H1 (cell line): ENCODE data around the gene APMAP. TPM values are rescaled to one million over a fixed set of nuclear protein-coding genes. Genes with fewer than 3 reads are reported as not detected.

Experiments
- CTCF ChIA-PET: fragments of 300-600 bp; sonication (Branson Sonifier 250); formaldehyde crosslinking; loops from one replicate; lab custom pipeline; 2021; ENCODE audit not compliant: partially characterized antibody; lab: Charles Lee
- POLR2A ChIA-PET: fragments of 300-600 bp; sonication (Branson Sonifier 250); formaldehyde crosslinking; loops from one replicate; lab custom pipeline; 2021; ENCODE audit warnings: inconsistent platforms; ENCODE audit not compliant: partially characterized antibody; lab: Charles Lee
- DNase-seq, 2 experiments: peaks; one replicate each; pipeline versions ENCODE4 v3.0.0 to v3.0.0-alpha.2; 2010 to 2022; ENCODE audit warnings: low spot score in 2 of 2, low read depth in 1 of 2, mixed read lengths in 1 of 2
- FAIRE-seq: peaks from 2 replicates; lab custom pipeline; 2011; peaks lifted over from hg19 to GRCh38; lab: Jason Lieb, UNC
- H2AFZ ChIP-seq: 2 replicates; pipeline ENCODE4 v1.8.1; 2012; ENCODE audit warnings: low read length, inconsistent platforms
- H2AK5ac ChIP-seq: 2 replicates; pipeline ENCODE4 v1.6.1; 2013; ENCODE audit warnings: low read depth, low read length
- H2BK120ac ChIP-seq: replicated peaks from 2 replicates; pipeline ENCODE3; 2013; ENCODE audit warnings: low read depth, low read length, inconsistent platforms
- H2BK12ac ChIP-seq: 2 replicates; pipeline ENCODE4 v1.6.1; 2013; ENCODE audit warnings: low read depth, low read length
- H2BK15ac ChIP-seq: 2 replicates; pipeline ENCODE4 v1.6.1; 2013; ENCODE audit warnings: low read length
- H2BK20ac ChIP-seq: 2 replicates; pipeline ENCODE4 v1.6.1; 2013; ENCODE audit warnings: low read length
- H2BK5ac ChIP-seq: 2 replicates; pipeline ENCODE4 v1.6.1; 2013; ENCODE audit warnings: low read depth, low read length
- H3K14ac ChIP-seq: 2 replicates; pipeline ENCODE4 v1.6.1; 2013; ENCODE audit warnings: inconsistent platforms; ENCODE audit not compliant: insufficient read length
- H3K18ac ChIP-seq: 2 replicates; pipeline ENCODE4 v1.6.1; 2013; ENCODE audit warnings: low read length; ENCODE audit errors: extremely low read depth
- H3K23ac ChIP-seq: 2 replicates; pipeline ENCODE4 v1.6.1; 2013; ENCODE audit warnings: inconsistent platforms; ENCODE audit not compliant: insufficient read length
- H3K23me2 ChIP-seq: 2 replicates; pipeline ENCODE4 v1.6.1; 2013; ENCODE audit warnings: low read depth, low read length
- H3K27ac ChIP-seq: 2 replicates; pipeline ENCODE4 v1.6.1; 2011; ENCODE audit warnings: low read depth, low read length, inconsistent platforms
- H3K27me3 ChIP-seq, 4 experiments: replicated peaks in 1 of 4; 1 replicate in 1 of 4; 2 replicates in 3 of 4; pipeline versions ENCODE4 v1.6.1 to v1.8.1; 2011 to 2013; ENCODE audit warnings: low read length in 3 of 4, mild to moderate bottlenecking in 3 of 4, inconsistent platforms in 2 of 4, mixed read lengths in 2 of 4, moderate library complexity in 1 of 4; ENCODE audit not compliant: control insufficient read depth in 3 of 4, insufficient read depth in 3 of 4; ENCODE audit errors: extremely low read depth in 1 of 4
- H3K36me3 ChIP-seq, 4 experiments: 2 replicates each; pipeline versions ENCODE4 v1.6.1 to v1.8.1; 2011 to 2013; ENCODE audit warnings: mild to moderate bottlenecking in 4 of 4, low read length in 3 of 4, moderate library complexity in 2 of 4, control low read depth in 1 of 4, inconsistent platforms in 1 of 4; ENCODE audit not compliant: insufficient read depth in 4 of 4, control insufficient read depth in 2 of 4
- H3K4ac ChIP-seq: replicated peaks from 2 replicates; pipeline ENCODE3; 2013; ENCODE audit warnings: low read length, low read depth, mixed read lengths, inconsistent platforms; ENCODE audit not compliant: insufficient read length
- H3K4me1 ChIP-seq, 4 experiments: replicated peaks in 1 of 4; 1 replicate in 1 of 4; 2 replicates in 3 of 4; pipeline versions ENCODE4 v1.6.1 to v1.8.1; 2011 to 2013; ENCODE audit warnings: low read length in 3 of 4, inconsistent platforms in 2 of 4, mixed read lengths in 1 of 4; ENCODE audit not compliant: insufficient read depth in 4 of 4, control insufficient read depth in 3 of 4
- H3K4me2 ChIP-seq, 2 experiments: 2 replicates each; pipeline versions ENCODE4 v1.6.1 to v1.8.1; 2011 to 2013; ENCODE audit warnings: low read depth in 2 of 2, low read length in 2 of 2, control low read depth in 1 of 2, inconsistent platforms in 1 of 2, mild to moderate bottlenecking in 1 of 2; ENCODE audit not compliant: insufficient read depth in 1 of 2
- H3K4me3 ChIP-seq, 4 experiments: fragments of 200-600, 300-600 bp in 1 of 4; sonication (generic), shearing (Covaris generic), sonication (Bioruptor Twin) in 1 of 4; 2 replicates each; pipeline versions ENCODE4 v1.5.1 to v1.8.1; 2011 to 2016; ENCODE audit warnings: low read length in 4 of 4, low read depth in 3 of 4, control low read depth in 2 of 4, inconsistent platforms in 2 of 4, mild to moderate bottlenecking in 2 of 4, mixed read lengths in 1 of 4, moderate library complexity in 1 of 4; ENCODE audit not compliant: insufficient read depth in 2 of 4; ENCODE audit errors: extremely low read depth in 1 of 4
- H3K56ac ChIP-seq: replicated peaks from 2 replicates; pipeline ENCODE3; 2013; ENCODE audit warnings: low read depth, mild to moderate bottlenecking, mixed read lengths, low read length, inconsistent platforms; ENCODE audit not compliant: insufficient read length
- H3K79me1 ChIP-seq: 2 replicates; pipeline ENCODE4 v1.6.1; 2013; ENCODE audit warnings: low read depth, low read length, control low read depth
- H3K79me2 ChIP-seq, 2 experiments: 2 replicates each; pipeline versions ENCODE4 v1.6.1 to v1.8.1; 2012 to 2013; ENCODE audit warnings: low read length in 2 of 2, mild to moderate bottlenecking in 2 of 2, inconsistent platforms in 1 of 2; ENCODE audit not compliant: insufficient read depth in 2 of 2, control insufficient read depth in 1 of 2
- H3K9ac ChIP-seq, 4 experiments: replicated peaks in 1 of 4; 1 replicate in 1 of 4; 2 replicates in 3 of 4; pipeline versions ENCODE4 v1.6.1 to v1.8.1; 2011 to 2013; ENCODE audit warnings: low read depth in 3 of 4, low read length in 3 of 4, control low read depth in 2 of 4, mild to moderate bottlenecking in 2 of 4, moderate library complexity in 2 of 4, inconsistent platforms in 1 of 4; ENCODE audit errors: extremely low read depth in 1 of 4
- H3K9me3 ChIP-seq, 2 experiments: 2 replicates each; pipeline versions ENCODE4 v1.6.1 to v1.8.1; 2012 to 2013; ENCODE audit warnings: mild to moderate bottlenecking in 2 of 2, moderate library complexity in 2 of 2, control low read depth in 1 of 2, inconsistent platforms in 1 of 2, low read depth in 1 of 2, low read length in 1 of 2, mixed read lengths in 1 of 2; ENCODE audit not compliant: insufficient read depth in 2 of 2
- H4K20me1 ChIP-seq, 2 experiments: replicated peaks in 1 of 2; 2 replicates each; pipeline versions ENCODE3 to v1.8.1; 2011 to 2013; ENCODE audit warnings: inconsistent platforms in 2 of 2, low read length in 2 of 2, mild to moderate bottlenecking in 1 of 2; ENCODE audit not compliant: insufficient read depth in 2 of 2, control insufficient read depth in 1 of 2
- H4K5ac ChIP-seq: 2 replicates; pipeline ENCODE4 v1.6.1; 2013; ENCODE audit warnings: low read length, low read depth, mixed read lengths, inconsistent platforms; ENCODE audit not compliant: insufficient read length
- H4K8ac ChIP-seq: 2 replicates; pipeline ENCODE4 v1.8.0; 2013; ENCODE audit warnings: mild to moderate bottlenecking, moderate library complexity, low read length, inconsistent platforms; ENCODE audit not compliant: insufficient read depth; ENCODE audit errors: extremely low read depth
- H4K91ac ChIP-seq: replicated peaks from 2 replicates; pipeline ENCODE3; 2013; ENCODE audit warnings: low read length, mixed read lengths, inconsistent platforms; ENCODE audit not compliant: insufficient read length
- BRCA1 ChIP-seq: IDR thresholded peaks from 2 replicates; pipeline ENCODE4 v1.6.1; 2012; ENCODE audit warnings: low read depth, low read length, improper control_type of control experiment
- FOSL1 ChIP-seq: IDR thresholded peaks from 2 replicates; pipeline ENCODE4 v1.6.1; 2011; ENCODE audit warnings: mild to moderate bottlenecking, low read depth, low read length, moderate library complexity; ENCODE audit not compliant: insufficient read depth
- MAFK ChIP-seq: IDR thresholded peaks from 2 replicates; pipeline ENCODE4 v1.6.1; 2012; ENCODE audit warnings: low read depth, mild to moderate bottlenecking, improper control_type of control experiment, low read length
- SAP30 ChIP-seq: fragments of 300-600 bp; sonication (generic); IDR thresholded peaks from 2 replicates; pipeline ENCODE4 v1.7.1; 2012; ENCODE audit warnings: low read length, moderate library complexity, mild to moderate bottlenecking, inconsistent platforms; ENCODE audit not compliant: insufficient read depth, insufficient replicate concordance
- TAF7 ChIP-seq: optimal IDR thresholded peaks from 2 replicates; pipeline ENCODE3; 2011; ENCODE audit warnings: low read depth, mild to moderate bottlenecking, inconsistent platforms, low read length, moderate library complexity, borderline replicate concordance
- YY1 ChIP-seq: IDR thresholded peaks from 2 replicates; pipeline ENCODE4 v1.6.1; 2011; ENCODE audit warnings: low read depth, mild to moderate bottlenecking, low read length
- ZNF274 ChIP-seq: IDR thresholded peaks from 2 replicates; pipeline ENCODE4 v1.7.0; 2012; ENCODE audit warnings: low read length, borderline replicate concordance; ENCODE audit errors: extremely low read depth
- WGBS, 2 experiments: shearing (Covaris generic) in 1 of 2; methylation state at CpG; one replicate each; pipeline versions ENCODE4 v1.1.6 to v1.1.7; 2013 to 2015; ENCODE audit warnings: low lambda C conversion rate in 2 of 2, mixed read lengths in 2 of 2, inconsistent platforms in 1 of 2, low coverage in 1 of 2, missing lambda C conversion rate in 1 of 2; ENCODE audit not compliant: insufficient replicate concordance in 2 of 2, insufficient coverage in 1 of 2, insufficient read length in 1 of 2; ENCODE audit errors: extremely low coverage in 1 of 2, missing lambda C conversion rate in 1 of 2; 5-methylcytosine and 5-hydroxymethylcytosine counted together
- polyA plus RNA-seq, 7 experiments: library from polyadenylated mRNA; depleted of rRNA in 3 of 7; stranded (reverse) in 5 of 7; unstranded in 2 of 7; fragments of >200 nt in 5 of 7; fragments of 200-250 nt in 2 of 7; gene quantifications; 1 replicate in 5 of 7; 2 replicates in 1 of 7; 4 replicates in 1 of 7; pipeline versions ENCODE4 v1.2.1 to v1.2.3, GENCODE V29; 2011 to 2013; ENCODE audit warnings: missing spikeins in 2 of 7, mixed read lengths in 2 of 7
- total RNA-seq: library from RNA; stranded (reverse); fragmentation: NEBNext Ultra II Directional; extraction: Animal tissue kit (Norgen Biotek cat#: 25700); gene quantifications from 2 replicates; pipeline ENCODE4 v1.2.1, GENCODE V29; 2021
- TF ChIP-seq, protein P1 (sequence below), 3 experiments: IDR thresholded peaks; 1 replicate in 2 of 3; 2 replicates in 1 of 3; pipeline versions ENCODE4 v1.5.1 to v1.6.1; 2011; ENCODE audit warnings: low read length in 3 of 3, mild to moderate bottlenecking in 3 of 3, inconsistent platforms in 2 of 3, low read depth in 1 of 3, moderate library complexity in 1 of 3; ENCODE audit not compliant: insufficient read depth in 1 of 3; ENCODE audit errors: control extremely low read depth in 1 of 3
- TF ChIP-seq, protein P2 (sequence below): IDR thresholded peaks from 2 replicates; pipeline ENCODE4 v1.6.1; 2012; ENCODE audit warnings: inconsistent platforms

Gene APMAP
- total and polyA plus RNA-seq, 2 of the 8 experiments (the other 6 are each of a cell fraction or from before 2014, with no cell fraction given) = 31.3 to 66.0 TPM

GRCh38 chr20:24952376-24953208 lies 40.0 kb downstream of the APMAP start:
- peak in 1 of 2 experiments; percentile 41 for DNase-seq
- H2AK5ac ChIP-seq = no peak overlapping the region
- H2BK120ac ChIP-seq = no peak overlapping the region
- H2BK5ac ChIP-seq = no peak overlapping the region
- H3K4me3 ChIP-seq = no peak overlapping the region
- H3K9ac ChIP-seq = no peak overlapping the region
- POLR2A ChIA-PET = no interaction called here
- H2BK20ac ChIP-seq = no peak overlapping the region
- H3K56ac ChIP-seq = no peak overlapping the region
- H3K23me2 ChIP-seq = no peaks in the 10 kb centered on the region
- H3K4ac ChIP-seq = no peak overlapping the region
- FAIRE-seq = no peak
- no peak overlapping the region for H3K27ac ChIP-seq
- no peak overlapping the region for H2AFZ ChIP-seq
- H3K27me3 ChIP-seq = no peaks in the 10 kb centered on the region
- H3K9me3 ChIP-seq = no peaks in the 10 kb centered on the region
- no peak overlapping the region for H4K91ac ChIP-seq
- 91% methylated on average over 12 of the region's 12 CpGs; no CpG with 5 or more reads in 1 of the 2 experiments for WGBS, 2 experiments
- H4K8ac ChIP-seq = no peak overlapping the region; the same call in 1 of the 2 replicates
- no peak overlapping the region for H3K23ac ChIP-seq
- CTCF ChIA-PET = interaction anchor here (0.5 to 3.1 kb wide), 5 partner anchors 9 to 178 kb away, joined by 3 to 16 read pairs (median 3); no protein-coding TSS in a partner anchor
- H3K4me2 ChIP-seq = no peak overlapping the region
- no peak overlapping the region for H2BK15ac ChIP-seq
- no peak overlapping the region for H2BK12ac ChIP-seq
- no peak overlapping the region for H4K5ac ChIP-seq
- H4K20me1 ChIP-seq = peaks cover 0 to 5% of the 10 kb centered on the region in 2 experiments
- H3K79me2 ChIP-seq = no peaks in the 10 kb centered on the region
- no peaks in the 10 kb centered on the region for H3K79me1 ChIP-seq
- H3K4me1 ChIP-seq = peaks cover 0 to 2% (median 0%) of the 10 kb centered on the region in 4 experiments; a peak in 1 of 7 replicates
- H3K14ac ChIP-seq = no peak overlapping the region
- H3K36me3 ChIP-seq = no peaks in the 10 kb centered on the region
- no peak overlapping the region for H3K18ac ChIP-seq
- TF ChIP-seq MAFK (no peak), BRCA1 (no peak), FOSL1 (no peak), TAF7 (no peak), ZNF274 (no peak), YY1 (no peak), SAP30 (no peak)
- TF ChIP-seq, protein P1, sequence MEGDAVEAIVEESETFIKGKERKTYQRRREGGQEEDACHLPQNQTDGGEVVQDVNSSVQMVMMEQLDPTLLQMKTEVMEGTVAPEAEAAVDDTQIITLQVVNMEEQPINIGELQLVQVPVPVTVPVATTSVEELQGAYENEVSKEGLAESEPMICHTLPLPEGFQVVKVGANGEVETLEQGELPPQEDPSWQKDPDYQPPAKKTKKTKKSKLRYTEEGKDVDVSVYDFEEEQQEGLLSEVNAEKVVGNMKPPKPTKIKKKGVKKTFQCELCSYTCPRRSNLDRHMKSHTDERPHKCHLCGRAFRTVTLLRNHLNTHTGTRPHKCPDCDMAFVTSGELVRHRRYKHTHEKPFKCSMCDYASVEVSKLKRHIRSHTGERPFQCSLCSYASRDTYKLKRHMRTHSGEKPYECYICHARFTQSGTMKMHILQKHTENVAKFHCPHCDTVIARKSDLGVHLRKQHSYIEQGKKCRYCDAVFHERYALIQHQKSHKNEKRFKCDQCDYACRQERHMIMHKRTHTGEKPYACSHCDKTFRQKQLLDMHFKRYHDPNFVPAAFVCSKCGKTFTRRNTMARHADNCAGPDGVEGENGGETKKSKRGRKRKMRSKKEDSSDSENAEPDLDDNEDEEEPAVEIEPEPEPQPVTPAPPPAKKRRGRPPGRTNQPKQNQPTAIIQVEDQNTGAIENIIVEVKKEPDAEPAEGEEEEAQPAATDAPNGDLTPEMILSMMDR (IDR thresholded peaks at IDR 0.05; ENCODE audit: control extremely low read depth in 1 of 3, insufficient read depth in 1 of 3, low read depth in 1 of 3, low read length in 3 of 3) = no peak
- TF ChIP-seq, protein P2, sequence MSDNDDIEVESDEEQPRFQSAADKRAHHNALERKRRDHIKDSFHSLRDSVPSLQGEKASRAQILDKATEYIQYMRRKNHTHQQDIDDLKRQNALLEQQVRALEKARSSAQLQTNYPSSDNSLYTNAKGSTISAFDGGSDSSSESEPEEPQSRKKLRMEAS = no peak
